IMR-90 (cell line): Measurements from ENCODE around the gene GNAT2. TPM values are rescaled to one million over a fixed set of nuclear protein-coding genes. Genes with fewer than 3 reads are reported as not detected.

Source experiments
- ATAC-seq: fragments of 200-7000 bp; cut with Tn5 transposase; 2 replicates; pipeline ENCODE4 v1.9.1; 2020; ENCODE audit warnings: low read depth, mild to moderate bottlenecking, moderate library complexity
- BruUV-seq: library from RNA; stranded (reverse); fragments of 400-500 nt; replicated peaks from 2 replicates; lab custom pipeline; 2021; lab: Mats Ljungman, UMichigan
- CTCF ChIA-PET: fragments of 300-600 bp; formaldehyde crosslinking; extraction: SDS; loops from one replicate; lab custom pipeline; 2021; ENCODE audit warnings: antibody characterized with exemption; lab: Yijun Ruan, JAX
- POLR2A ChIA-PET: fragments of 300-600 bp; sonication (Branson Sonifier 250); formaldehyde crosslinking; loops from one replicate; lab custom pipeline; 2022; ENCODE audit warnings: antibody characterized with exemption; ENCODE audit not compliant: unreplicated experiment; lab: Charles Lee
- DNase-seq: peaks from one replicate; pipeline ENCODE4 v3.0.0; 2013
- H2AFZ ChIP-seq: replicated peaks from 2 replicates; pipeline ENCODE3; 2013; ENCODE audit warnings: low read length, mild to moderate bottlenecking; ENCODE audit not compliant: poor library complexity
- H2AK5ac ChIP-seq: 2 replicates; pipeline ENCODE4 v1.6.1; 2013; ENCODE audit warnings: low read depth, low read length, inconsistent platforms
- H2AK9ac ChIP-seq: replicated peaks from 2 replicates; pipeline ENCODE3; 2013; ENCODE audit warnings: mild to moderate bottlenecking, low read depth, low read length, moderate library complexity; ENCODE audit not compliant: poor library complexity
- H2BK120ac ChIP-seq: 2 replicates; pipeline ENCODE4 v1.6.1; 2013; ENCODE audit warnings: low read depth, low read length, inconsistent platforms
- H2BK15ac ChIP-seq: 3 replicates; pipeline ENCODE4 v1.6.1; 2013; ENCODE audit warnings: low read depth, low read length, inconsistent platforms
- H2BK20ac ChIP-seq: 2 replicates; pipeline ENCODE4 v1.6.1; 2013; ENCODE audit warnings: low read depth, mild to moderate bottlenecking, inconsistent platforms, low read length, moderate library complexity
- H2BK5ac ChIP-seq: 2 replicates; pipeline ENCODE4 v1.6.1; 2013; ENCODE audit warnings: mild to moderate bottlenecking, low read depth, low read length, inconsistent platforms; ENCODE audit not compliant: poor library complexity, severe bottlenecking
- H3K14ac ChIP-seq: replicated peaks from 2 replicates; pipeline ENCODE4 v1.6.1; 2013; ENCODE audit warnings: low read depth, low read length, inconsistent platforms
- H3K18ac ChIP-seq: 2 replicates; pipeline ENCODE4 v1.6.1; 2013; ENCODE audit warnings: low read depth, low read length, control low read depth
- H3K23ac ChIP-seq: 2 replicates; pipeline ENCODE4 v1.6.1; 2013; ENCODE audit warnings: low read depth, low read length, inconsistent platforms
- H3K27ac ChIP-seq: 2 replicates; pipeline ENCODE4 v1.5.1; 2013; ENCODE audit warnings: mild to moderate bottlenecking, control low read depth, low read length; ENCODE audit not compliant: insufficient read depth
- H3K27me3 ChIP-seq: 2 replicates; pipeline ENCODE4 v1.6.1; 2013; ENCODE audit warnings: low read length; ENCODE audit not compliant: control insufficient read depth, insufficient read depth
- H3K36me3 ChIP-seq: 2 replicates; pipeline ENCODE4 v1.6.1; 2013; ENCODE audit warnings: low read length, mixed read lengths; ENCODE audit not compliant: control insufficient read depth, insufficient read depth
- H3K4ac ChIP-seq: 2 replicates; pipeline ENCODE4 v1.6.1; 2013; ENCODE audit warnings: low read depth, low read length, inconsistent platforms
- H3K4me1 ChIP-seq: 2 replicates; pipeline ENCODE4 v1.6.1; 2013; ENCODE audit warnings: low read length, mixed read lengths; ENCODE audit not compliant: control insufficient read depth, insufficient read depth
- H3K4me2 ChIP-seq: 2 replicates; pipeline ENCODE4 v1.6.1; 2013; ENCODE audit warnings: low read depth, mild to moderate bottlenecking, control low read depth, low read length, moderate library complexity
- H3K4me3 ChIP-seq: 2 replicates; pipeline ENCODE4 v1.5.1; 2013; ENCODE audit warnings: low read depth, mild to moderate bottlenecking, control low read depth, low read length, moderate library complexity; ENCODE audit not compliant: insufficient read depth
- H3K56ac ChIP-seq: 2 replicates; pipeline ENCODE4 v1.6.1; 2013; ENCODE audit warnings: low read length, inconsistent platforms; ENCODE audit not compliant: insufficient read depth; ENCODE audit errors: extremely low read depth
- H3K79me1 ChIP-seq, 2 experiments: 2 replicates each; pipeline ENCODE4 v1.6.1; 2013; ENCODE audit warnings: low read length in 2 of 2, inconsistent platforms in 1 of 2, low read depth in 1 of 2
- H3K9ac ChIP-seq: 2 replicates; pipeline ENCODE4 v1.6.1; 2013; ENCODE audit warnings: low read depth, low read length, control low read depth
- H3K9me1 ChIP-seq: 2 replicates; pipeline ENCODE4 v1.6.1; 2013; ENCODE audit warnings: low read length, inconsistent platforms; ENCODE audit not compliant: insufficient read depth
- H3K9me3 ChIP-seq: 2 replicates; pipeline ENCODE4 v1.6.1; 2013; ENCODE audit warnings: low read length; ENCODE audit not compliant: control insufficient read depth, insufficient read depth
- H4K20me1 ChIP-seq: 2 replicates; pipeline ENCODE4 v1.6.1; 2013; ENCODE audit warnings: low read length, inconsistent platforms; ENCODE audit not compliant: insufficient read depth
- H4K5ac ChIP-seq: 2 replicates; pipeline ENCODE4 v1.6.1; 2013; ENCODE audit warnings: mild to moderate bottlenecking, low read depth, low read length, control low read depth
- H4K8ac ChIP-seq, 2 experiments: 2 replicates each; pipeline ENCODE4 v1.6.1; 2013; ENCODE audit warnings: low read depth in 2 of 2, low read length in 2 of 2, control low read depth in 1 of 2, inconsistent platforms in 1 of 2
- H4K91ac ChIP-seq: 2 replicates; pipeline ENCODE4 v1.6.1; 2013; ENCODE audit warnings: low read depth, low read length, inconsistent platforms; ENCODE audit not compliant: insufficient read depth
- BHLHE40 ChIP-seq: fragments of 150-350 bp; IDR thresholded peaks from 2 replicates; pipeline ENCODE4 v1.6.1; 2016; ENCODE audit warnings: mild to moderate bottlenecking, low read depth, low read length
- CEBPB ChIP-seq: IDR thresholded peaks from 2 replicates; pipeline ENCODE4 v1.6.1; 2012; ENCODE audit warnings: low read depth, low read length, improper control_type of control experiment
- CHD1 ChIP-seq: IDR thresholded peaks from 2 replicates; pipeline ENCODE4 v1.6.1; 2012; ENCODE audit warnings: low read depth, low read length, improper control_type of control experiment
- CTCF ChIP-seq: conservative IDR thresholded peaks from 2 replicates; pipeline ENCODE4 v1.5.1; 2012; ENCODE audit warnings: mild to moderate bottlenecking, low read depth, low read length, improper control_type of control experiment
- ELK1 ChIP-seq: fragments of 150-350 bp; IDR thresholded peaks from 2 replicates; pipeline ENCODE4 v1.6.1; 2016; ENCODE audit warnings: low read depth, mild to moderate bottlenecking, low read length, moderate library complexity, borderline replicate concordance
- MAFK ChIP-seq: IDR thresholded peaks from 2 replicates; pipeline ENCODE4 v1.6.1; 2012; ENCODE audit warnings: low read depth, low read length, improper control_type of control experiment
- MAZ ChIP-seq: IDR thresholded peaks from 2 replicates; pipeline ENCODE4 v1.6.1; 2012; ENCODE audit warnings: low read depth, mild to moderate bottlenecking, low read length, improper control_type of control experiment, moderate library complexity, borderline replicate concordance
- MXI1 ChIP-seq: IDR thresholded peaks from 2 replicates; pipeline ENCODE4 v1.6.1; 2012; ENCODE audit warnings: low read depth, mild to moderate bottlenecking, low read length, moderate library complexity, borderline replicate concordance
- NFE2L2 ChIP-seq: fragments of 150-350 bp; IDR thresholded peaks from 2 replicates; pipeline ENCODE4 v1.6.1; 2016; ENCODE audit warnings: low read depth, mild to moderate bottlenecking, low read length
- POLR2A ChIP-seq: IDR thresholded peaks from 2 replicates; pipeline ENCODE4 v1.6.1; 2012; ENCODE audit warnings: mild to moderate bottlenecking, low read depth, low read length
- RCOR1 ChIP-seq: IDR thresholded peaks from 2 replicates; pipeline ENCODE4 v1.6.1; 2012; ENCODE audit warnings: mild to moderate bottlenecking, low read length, improper control_type of control experiment; ENCODE audit not compliant: insufficient replicate concordance
- RFX5 ChIP-seq: IDR thresholded peaks from 2 replicates; pipeline ENCODE4 v1.8.0; 2012; ENCODE audit warnings: low read depth, mild to moderate bottlenecking, low read length, moderate library complexity
- SMC3 ChIP-seq: fragments of 150-350 bp; IDR thresholded peaks from 2 replicates; pipeline ENCODE4 v1.6.1; 2016; ENCODE audit warnings: low read depth, mild to moderate bottlenecking, antibody characterized with exemption, low read length, moderate library complexity
- USF2 ChIP-seq: fragments of 150-350 bp; IDR thresholded peaks from 2 replicates; pipeline ENCODE4 v1.6.1; 2017; ENCODE audit warnings: mild to moderate bottlenecking, antibody characterized with exemption, low read length, low read depth
- WGBS, 2 experiments: methylation state at CpG; one replicate each; pipeline versions ENCODE4 v1.1.5 to v1.1.7; 2013; ENCODE audit warnings: missing lambda C conversion rate in 2 of 2; ENCODE audit not compliant: insufficient read length in 1 of 2; ENCODE audit errors: extremely low coverage in 2 of 2; 5-methylcytosine and 5-hydroxymethylcytosine counted together
- dilution Hi-C: fragments of 300-500 bp; cut with HindIII; formaldehyde crosslinking; loops from one replicate; pipeline ENCODE4 v1.14.3; 2018; ENCODE audit warnings: low sequenced_read_pairs; ENCODE audit not compliant: unreplicated experiment
- in situ Hi-C: fragments of 300-500 bp; cut with MboI; formaldehyde crosslinking; loops from 3 replicates; pipeline ENCODE4 v1.14.3; 2019; ENCODE audit warnings: low sequenced_read_pairs, inconsistent platforms, mixed read lengths
- intact Hi-C: fragments of 100-400 bp; cut with micrococcal nuclease; formaldehyde crosslinking; loops from 2 replicates; pipeline ENCODE4 v1.10.0; 2022
- polyA plus RNA-seq, 3 experiments: library from polyadenylated mRNA; depleted of rRNA; stranded (reverse); fragments of >200 nt; gene quantifications; 2 replicates each; pipeline ENCODE4 v1.2.3, GENCODE V29; 2012; ENCODE audit warnings: low replicate concordance in 1 of 3
- total RNA-seq: library from RNA; depleted of rRNA; stranded (reverse); fragments of >200 nt; gene quantifications from 2 replicates; pipeline ENCODE4 v1.2.3, GENCODE V29; 2012

Gene GNAT2
- total and polyA plus RNA-seq, 2 of the 4 experiments (the other 2 are of a cell fraction) = 0.17 to 0.36 TPM

- peak overlapping the region; percentile 65 for H2AK9ac ChIP-seq
- H3K14ac ChIP-seq = no peak overlapping the region
- H3K56ac ChIP-seq = no peak overlapping the region
- H2AK5ac ChIP-seq = no peak overlapping the region
- intact Hi-C loops = no loop called here
- H3K18ac ChIP-seq = no peak overlapping the region
- 94% methylated on average over 11 of the region's 16 CpGs; no CpG with 5 or more reads in 1 of the 2 experiments for WGBS, 2 experiments
- H2AFZ ChIP-seq = no peak overlapping the region
- no peaks in the 10 kb centered on the region for H3K9me1 ChIP-seq
- H2BK120ac ChIP-seq = no peak overlapping the region
- ChIA-PET POLR2A (no interaction called here), CTCF (interaction anchor here (0.9 kb wide), 1 partner anchor 349 kb away, joined by 4 read pairs; no protein-coding TSS in a partner anchor)
- no peaks in the 10 kb centered on the region for H3K27me3 ChIP-seq
- H3K9ac ChIP-seq = no peak overlapping the region
- peaks cover 20 to 34% of the 10 kb centered on the region in 2 experiments; a peak in 3 of 4 replicates for H3K79me1 ChIP-seq
- H3K36me3 ChIP-seq = peaks cover 57% of the 10 kb centered on the region
- in situ Hi-C loops = no loop called here
- no peak overlapping the region for H3K4me2 ChIP-seq
- no peak overlapping the region for H3K4me3 ChIP-seq
- H4K91ac ChIP-seq = no peak overlapping the region
- no peak overlapping the region for H4K5ac ChIP-seq
- no peak overlapping the region for H2BK15ac ChIP-seq
- H3K27ac ChIP-seq = no peak overlapping the region
- no peak overlapping the region for H3K4ac ChIP-seq
- BruUV-seq = TSS peak; percentile 53
- H3K9me3 ChIP-seq = no peaks in the 10 kb centered on the region
- ATAC-seq (no peak), DNase-seq (no peak)
- no peak overlapping the region for H2BK5ac ChIP-seq
- H3K23ac ChIP-seq = no peak overlapping the region
- H4K20me1 ChIP-seq = peaks cover 9% of the 10 kb centered on the region
- no peak overlapping the region for H4K8ac ChIP-seq
- peaks cover 10% of the 10 kb centered on the region for H3K4me1 ChIP-seq
- no peak overlapping the region for H2BK20ac ChIP-seq
- dilution Hi-C loops = no loop called here
- TF ChIP-seq POLR2A (no peak), MAFK (no peak), ELK1 (no peak), BHLHE40 (no peak), CEBPB (no peak), RFX5 (no peak), MXI1 (no peak), SMC3 (no peak), RCOR1 (no peak), MAZ (no peak), CTCF (no peak), NFE2L2 (no peak), USF2 (no peak), CHD1 (no peak)
These were observed 12.4 kb upstream of the GNAT2 start for GRCh38 chr1:109631513-109632505.
